Measurements from ENCODE around the gene CD4. TPM values are rescaled to one million over a fixed set of nuclear protein-coding genes. Genes with fewer than 3 reads are reported as not detected.

CD4 gene
- total and polyA plus RNA-seq, 2 donors (not counting 3 experiments of a cell fraction or from before 2014, with no cell fraction given) = not detected

GRCh38 chr12:6792522-6793201, 3.3 kb downstream of the CD4 start:
- Histone ChIP-seq H4K20me1 (replicated peaks; ENCODE audit: control insufficient read depth, extremely low read depth, insufficient read depth, low read length) (no peaks in the 10 kb centered on the region), H3K4me3 (replicated peaks in 1 of 3; ENCODE audit: insufficient read depth in 1 of 3, low read depth in 1 of 3, low read length in 3 of 3) (no peak overlapping the region), H3K4me2 (ENCODE audit: insufficient read depth, low read length) (no peak overlapping the region), H3K9ac (replicated peaks; ENCODE audit: extremely low read depth, insufficient read depth, low read length) (no peak overlapping the region), H3K79me2 (ENCODE audit: control insufficient read depth, insufficient read depth, low read length) (no peaks in the 10 kb centered on the region), H2AFZ (ENCODE audit: low read depth, low read length) (no peak overlapping the region), H3K9me3 (replicated peaks; ENCODE audit: control insufficient read depth, insufficient read depth, low read length) (no peaks in the 10 kb centered on the region), H3K36me3 (ENCODE audit: control insufficient read depth in 2 of 2, extremely low read depth in 1 of 2, insufficient read depth in 2 of 2, low read length in 2 of 2) (no peaks in the 10 kb centered on the region), H3K27me3 (ENCODE audit: control insufficient read depth in 2 of 2, insufficient read depth in 2 of 2, low read length in 2 of 2) (peaks cover 10 to 12% of the 10 kb centered on the region in 2 experiments), H3K27ac (ENCODE audit: insufficient read depth, low read depth, low read length) (no peak overlapping the region), H3K9me1 (replicated peaks; ENCODE audit: control insufficient read depth, extremely low read depth, insufficient read depth, low read length) (no peaks in the 10 kb centered on the region), H3K4me1 (ENCODE audit: control insufficient read depth, extremely low read depth, insufficient read depth, low read length) (no peaks in the 10 kb centered on the region)
- no TSS peak for BruUV-seq (replicated peaks)
- no peak for DNase-seq (ENCODE audit: low read depth, low spot score)
- TF ChIP-seq GATA2 (IDR thresholded peaks at IDR 0.05; ENCODE audit: insufficient read depth, insufficient read length, low read depth, low read length) (no peak), POLR2AphosphoS5 (IDR thresholded peaks at IDR 0.05; ENCODE audit: insufficient read depth, low read depth, low read length) (no peak), EZH2 (IDR thresholded peaks at IDR 0.05; ENCODE audit: borderline replicate concordance, low read depth, low read length, severe bottlenecking) (no peak)
- intact Hi-C loops (cut with micrococcal nuclease) (no loop called here), dilution Hi-C loops (cut with MboI; ENCODE audit: extremely low pct_ligation_motif_present, low sequenced_read_pairs) (no loop called here)
- ChIA-PET CTCF (interaction anchor here (0.8 to 2.5 kb wide), 6 partner anchors 11 to 173 kb away, joined by 3 to 13 read pairs (median 4); partner anchors contain the start of gene MLF2), POLR2A (no interaction called here)
- FAIRE-seq = no peak

- intact Hi-C loops (cut with micrococcal nuclease) = no loop called here
- no peaks in the 10 kb centered on the region for H3K9me3 ChIP-seq (replicated peaks; ENCODE audit: control insufficient read depth, insufficient read depth, low read length)
- H3K4me1 ChIP-seq (ENCODE audit: control insufficient read depth, extremely low read depth, insufficient read depth, low read length) = no peaks in the 10 kb centered on the region
- H3K9ac ChIP-seq (replicated peaks; ENCODE audit: extremely low read depth, insufficient read depth, low read length) = no peak overlapping the region
- H3K27ac ChIP-seq (ENCODE audit: insufficient read depth, low read depth, low read length) = no peak overlapping the region
- no peak for FAIRE-seq
- no peak overlapping the region for H3K4me2 ChIP-seq (ENCODE audit: insufficient read depth, low read length)
- dilution Hi-C loops (cut with MboI; ENCODE audit: extremely low pct_ligation_motif_present, low sequenced_read_pairs) = no loop called here
- H2AFZ ChIP-seq (ENCODE audit: low read depth, low read length) = no peak overlapping the region
- peaks cover 10 to 11% of the 10 kb centered on the region in 2 experiments for H3K27me3 ChIP-seq (ENCODE audit: control insufficient read depth in 2 of 2, insufficient read depth in 2 of 2, low read length in 2 of 2)
- TF ChIP-seq POLR2A (IDR thresholded peaks at IDR 0.05; ENCODE audit: low read depth, low read length) = no peak
- TF ChIP-seq CTCF (IDR thresholded peaks at IDR 0.05; ENCODE audit: extremely low read depth in 1 of 2, insufficient read depth in 1 of 2, low read depth in 1 of 2, low read length in 2 of 2) = no peak
- no peak for TF ChIP-seq MYC (IDR thresholded peaks at IDR 0.05; ENCODE audit: low read depth, low read length)
- no peak for TF ChIP-seq JUN (IDR thresholded peaks at IDR 0.05; ENCODE audit: borderline replicate concordance, insufficient read depth, insufficient read length, low read depth)
- TF ChIP-seq POLR2AphosphoS5 (IDR thresholded peaks at IDR 0.05; ENCODE audit: insufficient read depth, low read depth, low read length) = no peak
- TF ChIP-seq MAX (IDR thresholded peaks at IDR 0.05; ENCODE audit: insufficient read depth, insufficient read length) = no peak
- no peak for TF ChIP-seq FOS (IDR thresholded peaks at IDR 0.05; ENCODE audit: borderline replicate concordance, insufficient read depth, low read length)
- no peak for TF ChIP-seq GATA2 (IDR thresholded peaks at IDR 0.05; ENCODE audit: insufficient read depth, insufficient read length, low read depth, low read length)
- no peak for TF ChIP-seq EZH2 (IDR thresholded peaks at IDR 0.05; ENCODE audit: borderline replicate concordance, low read depth, low read length, severe bottlenecking)
- CTCF ChIA-PET = interaction anchor here (2.8 kb wide), 1 partner anchor 42 kb away, joined by 14 read pairs; the partner anchor contains the start of gene MLF2
- no peaks in the 10 kb centered on the region for H3K9me1 ChIP-seq (replicated peaks; ENCODE audit: control insufficient read depth, extremely low read depth, insufficient read depth, low read length)
- no peaks in the 10 kb centered on the region for H3K79me2 ChIP-seq (ENCODE audit: control insufficient read depth, insufficient read depth, low read length)
- no peaks in the 10 kb centered on the region for H4K20me1 ChIP-seq (replicated peaks; ENCODE audit: control insufficient read depth, extremely low read depth, insufficient read depth, low read length)
- BruUV-seq (replicated peaks) = no TSS peak
- H3K4me3 ChIP-seq (replicated peaks in 1 of 3; ENCODE audit: insufficient read depth in 1 of 3, low read depth in 1 of 3, low read length in 3 of 3) = no peak overlapping the region
- no peak for DNase-seq (ENCODE audit: low read depth, low spot score)
- H3K36me3 ChIP-seq (ENCODE audit: control insufficient read depth in 2 of 2, extremely low read depth in 1 of 2, insufficient read depth in 2 of 2, low read length in 2 of 2) = no peaks in the 10 kb centered on the region
- POLR2A ChIA-PET = no interaction called here
Observed at GRCh38 chr12:6795088-6795487, 5.8 kb downstream of the CD4 start.
